Astrocyte (in vitro differentiated cells and primary cell): ENCODE results near the gene CDYL. TPM values are rescaled to one million over a fixed set of nuclear protein-coding genes. Genes with fewer than 3 reads are reported as not detected.

ENCODE experiments used
- DNase-seq: peaks from one replicate; pipeline ENCODE4 v3.0.0-alpha.2; 2010; ENCODE audit warnings: low read depth
- FAIRE-seq: peaks from 2 replicates; lab custom pipeline; 2011; peaks lifted over from hg19 to GRCh38; lab: Jason Lieb, UNC
- H2AFZ ChIP-seq: 2 replicates; pipeline ENCODE4 v1.6.0; 2012; ENCODE audit warnings: low read depth, low read length, inconsistent platforms
- H3K27ac ChIP-seq: 2 replicates; pipeline ENCODE4 v1.5.1; 2011; ENCODE audit warnings: low read depth, low read length, inconsistent platforms
- H3K27me3 ChIP-seq: 2 replicates; pipeline ENCODE4 v1.6.0; 2011; ENCODE audit warnings: low read length, inconsistent platforms; ENCODE audit not compliant: insufficient read depth
- H3K36me3 ChIP-seq: 2 replicates; pipeline ENCODE4 v1.5.1; 2011; ENCODE audit warnings: low read length, inconsistent platforms; ENCODE audit not compliant: insufficient read depth
- H3K4me1 ChIP-seq: 2 replicates; pipeline ENCODE4 v1.5.1; 2011; ENCODE audit warnings: low read length, inconsistent platforms; ENCODE audit not compliant: insufficient read depth
- H3K4me2 ChIP-seq: 2 replicates; pipeline ENCODE4 v1.6.0; 2012; ENCODE audit warnings: low read length, inconsistent platforms
- H3K4me3 ChIP-seq: 2 replicates; pipeline ENCODE4 v1.5.1; 2011; ENCODE audit warnings: low read depth, mild to moderate bottlenecking, low read length, inconsistent platforms; ENCODE audit not compliant: insufficient read depth
- H3K79me2 ChIP-seq: 2 replicates; pipeline ENCODE4 v1.6.0; 2012; ENCODE audit warnings: mild to moderate bottlenecking, low read length, inconsistent platforms; ENCODE audit not compliant: insufficient read depth
- H3K9ac ChIP-seq: 2 replicates; pipeline ENCODE4 v1.6.0; 2012; ENCODE audit warnings: mild to moderate bottlenecking, low read length, inconsistent platforms
- H3K9me3 ChIP-seq: 2 replicates; pipeline ENCODE4 v1.5.1; 2012; ENCODE audit warnings: low read depth, mild to moderate bottlenecking, low read length, inconsistent platforms; ENCODE audit not compliant: insufficient read depth
- H4K20me1 ChIP-seq: 2 replicates; pipeline ENCODE4 v1.6.0; 2012; ENCODE audit warnings: low read length, inconsistent platforms; ENCODE audit not compliant: insufficient read depth
- H3K27ac Mint-ChIP-seq: one replicate; pipeline ENCODE4 v1.8.0; 2021; ENCODE audit warnings: mild to moderate bottlenecking, mixed read lengths; ENCODE audit not compliant: unreplicated experiment
- H3K27me3 Mint-ChIP-seq: one replicate; pipeline ENCODE4 v1.8.0; 2021; ENCODE audit warnings: low read depth, mixed read lengths; ENCODE audit not compliant: unreplicated experiment
- H3K36me3 Mint-ChIP-seq: one replicate; pipeline ENCODE4 v1.8.0; 2021; ENCODE audit warnings: low read depth, mixed read lengths; ENCODE audit not compliant: unreplicated experiment
- H3K4me1 Mint-ChIP-seq: one replicate; pipeline ENCODE4 v1.8.0; 2021; ENCODE audit warnings: low read depth, mixed read lengths; ENCODE audit not compliant: unreplicated experiment
- H3K4me3 Mint-ChIP-seq: one replicate; pipeline ENCODE4 v1.8.0; 2021; ENCODE audit warnings: mild to moderate bottlenecking, moderate library complexity, mixed read lengths; ENCODE audit not compliant: unreplicated experiment
- H3K9me3 Mint-ChIP-seq: one replicate; pipeline ENCODE4 v1.8.0; 2021; ENCODE audit warnings: mild to moderate bottlenecking, mixed read lengths; ENCODE audit not compliant: unreplicated experiment
- CTCF ChIP-seq: IDR thresholded peaks from 2 replicates; pipeline ENCODE4 v1.5.1; 2011; ENCODE audit warnings: low read depth, mild to moderate bottlenecking, inconsistent platforms, low read length, moderate library complexity; ENCODE audit not compliant: insufficient read depth
- EZH2 ChIP-seq: IDR thresholded peaks from 2 replicates; pipeline ENCODE4 v1.6.1; 2012; ENCODE audit warnings: mild to moderate bottlenecking, low read length, inconsistent platforms; ENCODE audit not compliant: insufficient read depth
- total RNA-seq: library from RNA; stranded (reverse); gene quantifications from 2 replicates; pipeline ENCODE4 v1.2.1, GENCODE V29; 2021

The CDYL gene
- total RNA-seq, 1 donor from 2014 or later, result 87.1 TPM

- H3K36me3 Mint-ChIP-seq, result no peaks in the 10 kb centered on the region
- H3K4me1 Mint-ChIP-seq, result peaks cover 3% of the 10 kb centered on the region
- no peak overlapping the region for H2AFZ ChIP-seq
- no peaks in the 10 kb centered on the region for H3K9me3 ChIP-seq
- no peak for TF ChIP-seq CTCF
- no peak for TF ChIP-seq EZH2
- no peak overlapping the region for H3K27ac Mint-ChIP-seq
- H3K27me3 ChIP-seq, result peaks cover 10% of the 10 kb centered on the region
- peaks cover 3% of the 10 kb centered on the region for H3K27me3 Mint-ChIP-seq
- no peak overlapping the region for H3K4me3 Mint-ChIP-seq
- H4K20me1 ChIP-seq, result peaks cover 10% of the 10 kb centered on the region
- no peak overlapping the region for H3K4me2 ChIP-seq
- H3K79me2 ChIP-seq, result peaks cover 11% of the 10 kb centered on the region
- no peaks in the 10 kb centered on the region for H3K36me3 ChIP-seq
- no peaks in the 10 kb centered on the region for H3K4me1 ChIP-seq
- no peak for DNase-seq
- peaks cover 12% of the 10 kb centered on the region for H3K9me3 Mint-ChIP-seq
- no peak overlapping the region for H3K27ac ChIP-seq
- no peak overlapping the region for H3K4me3 ChIP-seq
- H3K9ac ChIP-seq, result no peak overlapping the region
- FAIRE-seq, result no peak
These were observed 3.0 kb upstream of the CDYL start for GRCh38 chr6:4773181-4773580.

- peaks cover 22% of the 10 kb centered on the region for H3K79me2 ChIP-seq
These were observed 1.9 kb upstream of the CDYL start for GRCh38 chr6:4774296-4774695.

More at GRCh38 chr6:4774296-4774695, 1.9 kb upstream of the CDYL start:
- H3K36me3 Mint-ChIP-seq, result no peaks in the 10 kb centered on the region
- peak overlapping the region; percentile 88 for H3K4me2 ChIP-seq
- TF ChIP-seq CTCF (no peak), EZH2 (no peak)
- DNase-seq (no peak), FAIRE-seq (no peak)
- no peak overlapping the region for H3K9ac ChIP-seq
- peak overlapping the region; percentile 83 for H2AFZ ChIP-seq
- no peak overlapping the region for H3K4me3 ChIP-seq
- no peaks in the 10 kb centered on the region for H3K4me1 ChIP-seq
- H3K36me3 ChIP-seq, result no peaks in the 10 kb centered on the region
- peaks cover 21% of the 10 kb centered on the region for H4K20me1 ChIP-seq
- H3K4me3 Mint-ChIP-seq, result peak overlapping the region; percentile 83
- no peak overlapping the region for H3K27ac ChIP-seq
- H3K9me3 ChIP-seq, result no peaks in the 10 kb centered on the region
- peaks cover 10% of the 10 kb centered on the region for H3K27me3 ChIP-seq
- H3K4me1 Mint-ChIP-seq, result peaks cover 6% of the 10 kb centered on the region
- H3K27me3 Mint-ChIP-seq, result peaks cover 3% of the 10 kb centered on the region
- peak overlapping the region; percentile 74 for H3K27ac Mint-ChIP-seq
- peaks cover 17% of the 10 kb centered on the region for H3K9me3 Mint-ChIP-seq
